ENCODE results near the gene RIPPLY3. TPM values are rescaled to one million over a fixed set of nuclear protein-coding genes. Genes with fewer than 3 reads are reported as not detected.
"Not testable (repeated sequence)": the region's sequence is repeated elsewhere in the genome, so short reads cannot be mapped to it uniquely, and the experiment has no call there.

Gene RIPPLY3
- total RNA-seq, 2 experiments from 2014 or later = not detected

DNA sequence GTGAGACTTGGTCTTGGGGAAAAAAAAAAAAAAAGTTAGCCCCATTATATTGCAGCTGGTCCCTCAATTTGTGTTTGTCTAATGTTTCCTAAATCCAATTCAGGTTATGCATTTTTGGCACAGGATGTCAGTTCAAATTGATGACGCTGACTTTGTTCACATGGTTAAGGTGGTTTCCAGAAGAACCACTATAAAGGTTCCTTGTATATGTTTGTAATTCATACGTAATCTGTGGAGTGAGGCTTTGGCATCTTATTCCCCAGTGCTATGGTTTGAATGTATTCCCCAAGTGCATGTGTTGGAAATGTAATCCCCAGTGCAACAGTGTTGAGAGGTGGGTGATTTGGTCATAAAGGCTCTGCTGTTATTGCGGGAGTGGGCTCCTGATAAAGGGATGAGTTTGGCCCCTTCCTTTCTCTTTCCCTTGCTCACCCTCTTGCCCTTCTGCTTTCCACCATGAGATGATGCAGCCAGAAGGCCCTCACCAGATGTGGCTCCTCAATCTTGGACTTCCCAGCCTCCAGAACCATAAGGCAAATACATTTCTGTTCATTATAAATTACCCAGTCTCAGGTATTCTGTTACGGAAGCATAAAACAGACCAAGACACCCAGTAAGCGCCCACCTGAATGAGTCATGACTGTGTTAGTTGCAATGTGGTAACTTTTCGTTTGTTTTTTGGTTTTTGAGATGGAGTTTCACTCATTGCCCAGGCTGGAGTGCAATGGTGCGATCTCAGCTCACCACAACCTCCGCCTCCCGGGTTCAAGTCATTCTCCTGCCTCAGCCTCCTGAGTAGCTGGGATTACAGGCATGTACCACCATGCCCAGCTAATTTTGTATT, 20.5 kb upstream of the RIPPLY3 start:
- Histone ChIP-seq H3K27ac (ENCODE audit: low read depth, low read length, poor library complexity, severe bottlenecking) (no peak overlapping the region), H3K79me2 (ENCODE audit: insufficient read depth, low read depth, low read length) (no peaks in the 10 kb centered on the region), H4K20me1 (ENCODE audit: insufficient read depth, low read length) (no peaks in the 10 kb centered on the region), H3K4me2 (ENCODE audit: low read length) (no peak overlapping the region), H3K9me3 (ENCODE audit: low read length) (no peaks in the 10 kb centered on the region), H2AFZ (ENCODE audit: low read length) (no peak overlapping the region), H3K4me3 (ENCODE audit: low read depth, low read length, poor library complexity, severe bottlenecking) (no peak overlapping the region), H3K36me3 (ENCODE audit: insufficient read depth, low read length) (no peaks in the 10 kb centered on the region), H3K9me2 (ENCODE audit: insufficient read depth, low read length) (no peaks in the 10 kb centered on the region), H3K4me1 (ENCODE audit: insufficient read depth, low read length, poor library complexity, severe bottlenecking) (peaks cover 9% of the 10 kb centered on the region)
- intact Hi-C loops (cut with micrococcal nuclease; ENCODE audit: unreplicated experiment) = no loop called here
- CTCF ChIA-PET (ENCODE audit: unreplicated experiment) = no interaction called here
- no TSS peak for BruUV-seq (replicated peaks)
- POLR2A ChIA-PET = no interaction called here
- DNase-seq (ENCODE audit: low spot score) = no peak
- no peak for TF ChIP-seq EZH2phosphoT487 (IDR thresholded peaks at IDR 0.05; ENCODE audit: borderline replicate concordance, low read depth, low read length)
- TF ChIP-seq, protein P1, sequence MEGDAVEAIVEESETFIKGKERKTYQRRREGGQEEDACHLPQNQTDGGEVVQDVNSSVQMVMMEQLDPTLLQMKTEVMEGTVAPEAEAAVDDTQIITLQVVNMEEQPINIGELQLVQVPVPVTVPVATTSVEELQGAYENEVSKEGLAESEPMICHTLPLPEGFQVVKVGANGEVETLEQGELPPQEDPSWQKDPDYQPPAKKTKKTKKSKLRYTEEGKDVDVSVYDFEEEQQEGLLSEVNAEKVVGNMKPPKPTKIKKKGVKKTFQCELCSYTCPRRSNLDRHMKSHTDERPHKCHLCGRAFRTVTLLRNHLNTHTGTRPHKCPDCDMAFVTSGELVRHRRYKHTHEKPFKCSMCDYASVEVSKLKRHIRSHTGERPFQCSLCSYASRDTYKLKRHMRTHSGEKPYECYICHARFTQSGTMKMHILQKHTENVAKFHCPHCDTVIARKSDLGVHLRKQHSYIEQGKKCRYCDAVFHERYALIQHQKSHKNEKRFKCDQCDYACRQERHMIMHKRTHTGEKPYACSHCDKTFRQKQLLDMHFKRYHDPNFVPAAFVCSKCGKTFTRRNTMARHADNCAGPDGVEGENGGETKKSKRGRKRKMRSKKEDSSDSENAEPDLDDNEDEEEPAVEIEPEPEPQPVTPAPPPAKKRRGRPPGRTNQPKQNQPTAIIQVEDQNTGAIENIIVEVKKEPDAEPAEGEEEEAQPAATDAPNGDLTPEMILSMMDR (conservative IDR thresholded peaks at IDR 0.05; ENCODE audit: low read length) = no peak

DNA sequence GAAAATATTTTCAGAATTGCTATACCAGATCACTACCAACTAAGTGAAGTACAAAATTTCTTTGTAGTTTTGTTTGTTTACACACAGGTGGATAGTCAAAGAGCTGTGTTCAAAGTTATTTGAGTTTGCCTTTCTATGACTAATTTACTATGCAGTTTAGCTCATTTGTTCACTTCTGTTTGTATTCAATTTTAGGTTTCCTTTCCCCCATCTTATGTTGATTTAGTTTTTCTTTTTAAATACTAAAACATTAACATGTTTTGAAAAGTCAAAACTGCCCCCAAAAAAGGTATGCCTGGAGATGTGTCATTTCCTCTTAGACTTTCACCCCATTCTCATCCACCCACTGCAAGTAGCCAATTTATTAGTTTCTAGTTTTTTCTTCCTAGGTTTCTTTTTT, 18.7 kb upstream of the RIPPLY3 start:
- H3K9me3 ChIP-seq (ENCODE audit: low read length) = no peaks in the 10 kb centered on the region
- TF ChIP-seq, protein P1 (conservative IDR thresholded peaks at IDR 0.05; ENCODE audit: low read length) = no peak
- TF ChIP-seq EZH2phosphoT487 (IDR thresholded peaks at IDR 0.05; ENCODE audit: borderline replicate concordance, low read depth, low read length) = no peak
- no peak overlapping the region for H3K27ac ChIP-seq (ENCODE audit: low read depth, low read length, poor library complexity, severe bottlenecking)
- intact Hi-C loops (cut with micrococcal nuclease; ENCODE audit: unreplicated experiment) = no loop called here
- no peaks in the 10 kb centered on the region for H4K20me1 ChIP-seq (ENCODE audit: insufficient read depth, low read length)
- no peak overlapping the region for H3K4me3 ChIP-seq (ENCODE audit: low read depth, low read length, poor library complexity, severe bottlenecking)
- H3K36me3 ChIP-seq (ENCODE audit: insufficient read depth, low read length) = no peaks in the 10 kb centered on the region
- peaks cover 9% of the 10 kb centered on the region for H3K4me1 ChIP-seq (ENCODE audit: insufficient read depth, low read length, poor library complexity, severe bottlenecking)
- H3K4me2 ChIP-seq (ENCODE audit: low read length) = no peak overlapping the region
- no peak overlapping the region for H2AFZ ChIP-seq (ENCODE audit: low read length)
- no peaks in the 10 kb centered on the region for H3K9me2 ChIP-seq (ENCODE audit: insufficient read depth, low read length)
- no peaks in the 10 kb centered on the region for H3K79me2 ChIP-seq (ENCODE audit: insufficient read depth, low read depth, low read length)
- BruUV-seq (replicated peaks) = no TSS peak
- no peak for DNase-seq (ENCODE audit: low spot score)
- ChIA-PET CTCF (ENCODE audit: unreplicated experiment) (no interaction called here), POLR2A (interaction anchor here (0.6 to 1.7 kb wide), 3 partner anchors 9 to 14 kb away, joined by 3 to 5 read pairs (median 4); no protein-coding TSS in a partner anchor)

DNA sequence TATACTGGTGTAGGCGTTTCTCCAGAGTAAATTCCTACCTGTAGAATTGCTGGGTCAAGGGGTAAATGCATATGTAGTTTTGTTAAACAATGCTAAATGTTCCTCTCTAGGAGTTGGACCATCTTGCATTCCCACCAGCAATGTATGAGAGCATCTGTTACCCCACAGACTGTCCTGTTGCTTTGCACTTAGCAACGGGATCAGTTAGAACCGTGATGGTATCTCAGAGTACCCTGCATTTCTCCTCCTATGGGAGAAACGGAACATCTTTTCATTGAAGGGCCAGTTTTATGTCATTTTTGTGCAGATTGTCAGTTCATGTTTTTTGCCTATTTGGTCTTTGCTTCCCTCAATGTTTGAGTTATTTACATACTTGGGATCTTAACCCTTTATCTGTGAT, 18.0 kb upstream of the RIPPLY3 start:
- Histone ChIP-seq H4K20me1 (ENCODE audit: insufficient read depth, low read length) (no peaks in the 10 kb centered on the region), H3K27ac (ENCODE audit: low read depth, low read length, poor library complexity, severe bottlenecking) (no peak overlapping the region), H3K79me2 (ENCODE audit: insufficient read depth, low read depth, low read length) (no peaks in the 10 kb centered on the region), H3K4me2 (ENCODE audit: low read length) (no peak overlapping the region), H3K4me3 (ENCODE audit: low read depth, low read length, poor library complexity, severe bottlenecking) (no peak overlapping the region), H3K36me3 (ENCODE audit: insufficient read depth, low read length) (no peaks in the 10 kb centered on the region), H2AFZ (ENCODE audit: low read length) (no peak overlapping the region), H3K4me1 (ENCODE audit: insufficient read depth, low read length, poor library complexity, severe bottlenecking) (peaks cover 9% of the 10 kb centered on the region), H3K9me2 (ENCODE audit: insufficient read depth, low read length) (no peaks in the 10 kb centered on the region), H3K9me3 (ENCODE audit: low read length) (no peaks in the 10 kb centered on the region)
- TSS peak; percentile 67 for BruUV-seq (replicated peaks)
- TF ChIP-seq EZH2phosphoT487 (IDR thresholded peaks at IDR 0.05; ENCODE audit: borderline replicate concordance, low read depth, low read length) = no peak
- TF ChIP-seq, protein P1 (conservative IDR thresholded peaks at IDR 0.05; ENCODE audit: low read length) = no peak
- ChIA-PET CTCF (ENCODE audit: unreplicated experiment) (no interaction called here), POLR2A (interaction anchor here (0.7 to 1.2 kb wide), 2 partner anchors 22 to 23 kb away, joined by 4 to 9 read pairs; partner anchors contain the start of gene HLCS)
- DNase-seq (ENCODE audit: low spot score) = no peak
- intact Hi-C loops (cut with micrococcal nuclease; ENCODE audit: unreplicated experiment) = no loop called here

DNA sequence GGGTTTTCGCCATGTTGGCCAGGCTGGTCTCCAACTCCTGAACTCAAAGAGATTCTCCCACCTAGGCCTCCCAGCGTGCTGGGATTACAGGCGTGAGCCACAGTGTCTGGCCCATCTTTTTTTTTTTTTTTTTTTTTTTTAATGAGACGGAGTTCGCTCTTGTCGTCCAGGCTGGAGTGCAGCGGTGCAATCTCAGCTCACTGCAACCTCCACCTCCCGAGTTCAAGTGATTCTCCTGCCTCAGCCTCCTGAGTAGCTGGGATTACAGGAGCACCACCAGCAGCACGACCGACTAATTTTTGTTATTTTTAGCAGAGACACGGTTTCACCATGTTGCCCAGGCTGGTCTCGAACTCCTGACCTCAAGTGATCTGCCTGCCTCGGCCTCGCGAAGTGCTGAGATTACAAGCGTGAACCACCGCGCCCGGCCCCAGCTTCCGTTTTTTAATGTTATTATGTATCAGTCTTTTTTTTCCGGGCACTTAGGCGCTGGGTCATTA, 17.3 kb upstream of the RIPPLY3 start:
- Histone ChIP-seq H3K4me3 (ENCODE audit: low read depth, low read length, poor library complexity, severe bottlenecking) (peak overlapping the region; percentile 70), H2AFZ (ENCODE audit: low read length) (peak overlapping the region; percentile 91), H3K4me2 (ENCODE audit: low read length) (peak overlapping the region; percentile 73)
- BruUV-seq (replicated peaks); H3K4me1 ChIP-seq (ENCODE audit: insufficient read depth, low read length, poor library complexity, severe bottlenecking); DNase-seq (ENCODE audit: low spot score); intact Hi-C loops (cut with micrococcal nuclease; ENCODE audit: unreplicated experiment); H3K9me3 ChIP-seq (ENCODE audit: low read length); H4K20me1 ChIP-seq (ENCODE audit: insufficient read depth, low read length); H3K27ac ChIP-seq (ENCODE audit: low read depth, low read length, poor library complexity, severe bottlenecking); H3K9me2 ChIP-seq (ENCODE audit: insufficient read depth, low read length); CTCF ChIA-PET (ENCODE audit: unreplicated experiment); H3K79me2 ChIP-seq (ENCODE audit: insufficient read depth, low read depth, low read length); H3K36me3 ChIP-seq (ENCODE audit: insufficient read depth, low read length): not testable (repeated sequence)
- POLR2A ChIA-PET = interaction anchor here (0.6 to 1.4 kb wide), 4 partner anchors 21 to 26 kb away, joined by 3 to 9 read pairs (median 4); partner anchors contain the start of gene HLCS
